Measurements from ENCODE around the gene RFLNA. TPM values are rescaled to one million over a fixed set of nuclear protein-coding genes. Genes with fewer than 3 reads are reported as not detected.

RFLNA gene
- total and polyA plus RNA-seq, 9 donors: 3.3 to 11.1 (median 7.4) TPM

DNA sequence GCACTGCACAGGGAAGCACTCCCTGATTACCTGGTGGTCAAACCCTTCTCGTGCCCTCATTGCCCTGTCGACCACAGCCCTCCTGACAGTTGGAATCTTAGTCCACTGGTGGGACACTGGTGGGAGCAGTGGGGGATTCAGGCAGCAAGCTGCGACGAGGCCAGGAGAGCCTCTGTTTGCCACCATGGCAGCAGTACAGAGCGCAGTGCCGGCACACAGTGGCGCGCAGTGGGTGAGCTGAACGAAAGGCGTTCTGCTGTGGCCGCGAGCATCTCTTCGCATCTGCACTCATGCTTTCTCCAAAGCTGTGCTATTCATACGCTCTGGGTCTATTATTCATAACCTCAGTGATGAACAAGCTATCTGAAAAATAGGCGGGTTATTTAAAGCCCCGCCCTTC lies 14.3 kb downstream of the RFLNA start:
- Histone ChIP-seq H3K36me3 (ENCODE audit: control insufficient read depth, insufficient read depth, low read length) (no peaks in the 10 kb centered on the region), H3K9me3 (replicated peaks; ENCODE audit: control insufficient read depth, low read depth, low read length) (no peaks in the 10 kb centered on the region), H3K4me3 (ENCODE audit: low read length) (no peak overlapping the region), H3K27ac (ENCODE audit: low read length) (no peak overlapping the region), H3K27me3 (ENCODE audit: control insufficient read depth, insufficient read depth, low read length) (no peaks in the 10 kb centered on the region), H3K4me1 (ENCODE audit: control insufficient read depth, insufficient read depth, low read length) (no peaks in the 10 kb centered on the region)
- 88% methylated on average over 16 of the region's 16 CpGs for WGBS (ENCODE audit: insufficient coverage)
- no peak for DNase-seq

DNA sequence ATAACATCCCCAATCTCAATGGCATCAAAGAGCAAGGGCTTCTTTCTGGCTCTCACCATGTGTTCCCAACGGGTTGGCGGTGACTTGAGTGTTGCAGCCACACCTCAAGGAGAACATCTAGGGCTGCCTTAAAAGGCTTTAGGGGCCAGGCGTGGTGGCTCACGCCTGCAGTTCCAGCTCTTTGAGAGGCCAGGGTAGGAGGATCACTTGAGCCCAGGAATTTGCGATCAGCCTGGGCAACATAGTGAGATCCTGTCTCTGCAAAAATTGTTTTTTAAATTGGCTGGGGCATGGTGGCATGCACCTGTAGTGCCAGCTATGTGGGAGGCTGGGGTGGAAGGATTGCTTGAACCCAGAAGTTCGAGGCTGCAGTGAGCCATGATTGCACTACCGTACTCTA lies 14.9 kb downstream of the RFLNA start:
- Histone ChIP-seq H3K27ac (ENCODE audit: low read length) (no peak overlapping the region), H3K27me3 (ENCODE audit: control insufficient read depth, insufficient read depth, low read length) (no peaks in the 10 kb centered on the region), H3K9me3 (replicated peaks; ENCODE audit: control insufficient read depth, low read depth, low read length) (no peaks in the 10 kb centered on the region), H3K36me3 (ENCODE audit: control insufficient read depth, insufficient read depth, low read length) (no peaks in the 10 kb centered on the region), H3K4me1 (ENCODE audit: control insufficient read depth, insufficient read depth, low read length) (no peaks in the 10 kb centered on the region), H3K4me3 (ENCODE audit: low read length) (no peak overlapping the region)
- 97% methylated on average over 5 of the region's 7 CpGs for WGBS (ENCODE audit: insufficient coverage)
- DNase-seq: no peak

DNA sequence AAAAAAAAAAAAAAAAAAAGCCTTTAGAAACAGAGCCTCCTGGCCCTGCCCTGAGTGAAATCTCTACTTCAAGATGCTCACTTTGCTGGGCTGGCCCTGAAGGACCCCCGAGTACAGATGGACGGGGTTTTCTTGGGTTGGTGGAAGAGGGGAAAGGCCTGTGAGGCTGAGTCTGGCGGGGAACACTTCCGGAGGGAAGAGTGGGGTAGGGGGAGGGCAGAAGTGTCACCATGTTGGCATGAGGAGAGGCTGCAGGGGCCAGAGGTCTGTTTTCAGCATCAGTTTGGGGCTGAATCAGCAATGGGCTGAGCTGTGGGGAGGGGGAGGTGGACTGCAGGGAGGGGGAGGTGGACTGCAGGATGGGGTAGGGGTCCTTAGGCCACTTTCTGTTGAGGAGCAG lies 15.3 kb downstream of the RFLNA start:
- Histone ChIP-seq H3K9me3 (replicated peaks; ENCODE audit: control insufficient read depth, low read depth, low read length) (no peaks in the 10 kb centered on the region), H3K36me3 (ENCODE audit: control insufficient read depth, insufficient read depth, low read length) (no peaks in the 10 kb centered on the region), H3K27me3 (ENCODE audit: control insufficient read depth, insufficient read depth, low read length) (no peaks in the 10 kb centered on the region), H3K27ac (ENCODE audit: low read length) (no peak overlapping the region), H3K4me1 (ENCODE audit: control insufficient read depth, insufficient read depth, low read length) (no peaks in the 10 kb centered on the region), H3K4me3 (ENCODE audit: low read length) (no peak overlapping the region)
- 86% methylated on average over 3 of the region's 4 CpGs for WGBS (ENCODE audit: insufficient coverage)
- no peak for DNase-seq

DNA sequence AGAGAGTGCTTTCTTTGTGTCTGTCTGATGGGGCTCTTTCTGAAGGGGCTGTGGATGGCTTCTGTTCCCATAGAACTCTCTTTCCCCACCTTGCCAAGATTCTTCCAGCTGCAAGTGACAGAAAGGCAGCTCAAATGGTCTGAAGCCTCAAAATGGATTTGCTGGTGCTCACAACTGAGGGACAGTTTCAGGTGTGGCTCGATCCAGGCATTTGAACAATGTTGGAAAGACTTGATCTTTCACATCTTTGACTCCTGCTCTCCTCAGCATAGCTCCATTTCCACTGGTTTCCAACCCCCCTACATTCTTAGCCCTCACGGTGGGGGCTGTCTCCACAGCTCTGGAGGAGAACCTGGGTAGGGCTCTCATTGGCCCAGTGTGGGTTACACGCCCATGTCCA lies 15.9 kb downstream of the RFLNA start:
- Histone ChIP-seq H3K36me3 (ENCODE audit: control insufficient read depth, insufficient read depth, low read length) (no peaks in the 10 kb centered on the region), H3K9me3 (replicated peaks; ENCODE audit: control insufficient read depth, low read depth, low read length) (no peaks in the 10 kb centered on the region), H3K4me3 (ENCODE audit: low read length) (no peak overlapping the region), H3K4me1 (ENCODE audit: control insufficient read depth, insufficient read depth, low read length) (no peaks in the 10 kb centered on the region), H3K27ac (ENCODE audit: low read length) (no peak overlapping the region), H3K27me3 (ENCODE audit: control insufficient read depth, insufficient read depth, low read length) (no peaks in the 10 kb centered on the region)
- 76% methylated on average over 3 of the region's 3 CpGs for WGBS (ENCODE audit: insufficient coverage)
- DNase-seq: no peak

DNA sequence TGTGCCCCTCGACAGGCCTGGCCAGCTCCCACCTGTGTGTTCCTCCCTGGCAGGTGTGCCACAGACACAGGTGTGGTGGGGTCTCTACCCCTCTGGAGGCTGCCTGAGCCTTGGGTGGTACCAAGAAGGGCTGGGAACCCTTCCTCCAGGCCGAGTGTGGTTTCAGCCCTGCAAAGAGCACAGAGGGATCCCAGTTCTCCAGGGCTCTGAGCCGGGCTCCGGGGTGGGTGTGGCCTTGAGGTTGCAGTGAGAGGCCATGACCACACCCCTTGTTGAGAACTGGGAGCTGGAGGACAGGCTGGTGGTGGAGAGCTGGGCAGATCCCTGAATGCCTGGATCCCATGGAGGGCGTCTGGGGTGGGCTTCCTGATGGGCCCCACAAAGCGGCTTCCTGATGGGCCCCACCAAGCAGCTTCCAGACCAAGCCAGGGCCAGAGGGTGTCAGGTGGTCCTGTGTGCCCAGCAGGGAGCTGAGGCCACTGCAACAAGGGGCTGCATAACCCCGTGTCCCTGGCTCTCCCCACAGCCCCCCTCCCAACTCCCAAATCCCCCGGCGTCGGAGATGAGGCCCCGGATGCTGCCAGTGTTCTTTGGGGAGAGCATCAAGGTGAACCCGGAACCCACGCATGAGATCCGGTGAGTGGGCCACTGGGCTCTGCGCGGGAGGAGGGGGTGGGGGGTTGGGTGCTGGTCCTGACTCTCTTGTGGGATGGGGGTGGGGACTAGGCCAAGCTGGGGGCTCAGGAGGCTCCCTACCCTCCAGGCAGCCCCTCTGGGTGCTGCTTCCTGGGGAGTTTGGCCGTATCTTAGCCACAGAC lies 16.6 kb downstream of the RFLNA start:
- DNase-seq: no peak
- Histone ChIP-seq H3K9me3 (replicated peaks; ENCODE audit: control insufficient read depth, low read depth, low read length) (no peaks in the 10 kb centered on the region), H3K27ac (ENCODE audit: low read length) (no peak overlapping the region), H3K36me3 (ENCODE audit: control insufficient read depth, insufficient read depth, low read length) (no peaks in the 10 kb centered on the region), H3K4me3 (ENCODE audit: low read length) (no peak overlapping the region), H3K27me3 (ENCODE audit: control insufficient read depth, insufficient read depth, low read length) (no peaks in the 10 kb centered on the region), H3K4me1 (ENCODE audit: control insufficient read depth, insufficient read depth, low read length) (no peaks in the 10 kb centered on the region)
- 62% methylated on average over 9 of the region's 17 CpGs for WGBS (ENCODE audit: insufficient coverage)

DNA sequence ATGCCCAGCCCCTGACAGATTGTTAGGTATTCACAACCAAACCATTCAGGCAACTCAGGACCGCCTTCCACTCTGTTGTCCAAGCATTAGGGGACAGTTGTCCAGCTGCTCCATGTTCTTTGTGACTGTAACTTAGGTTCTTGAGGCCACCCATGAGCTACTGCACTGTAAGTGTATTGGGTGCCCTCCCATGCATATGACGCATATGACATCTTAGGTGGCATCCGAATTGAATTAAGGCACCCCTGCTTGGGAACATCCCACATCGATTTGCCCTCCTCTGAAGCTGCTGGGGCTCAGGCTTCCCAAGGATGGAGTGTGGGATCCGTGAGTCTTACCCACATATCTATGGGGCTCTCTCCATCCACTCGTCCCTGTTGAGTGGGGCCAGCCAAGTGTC lies 17.7 kb downstream of the RFLNA start:
- 100% methylated on average over 2 of the region's 6 CpGs for WGBS (ENCODE audit: insufficient coverage)
- Histone ChIP-seq H3K4me3 (ENCODE audit: low read length) (no peak overlapping the region), H3K9me3 (replicated peaks; ENCODE audit: control insufficient read depth, low read depth, low read length) (no peaks in the 10 kb centered on the region), H3K4me1 (ENCODE audit: control insufficient read depth, insufficient read depth, low read length) (no peaks in the 10 kb centered on the region), H3K27me3 (ENCODE audit: control insufficient read depth, insufficient read depth, low read length) (no peaks in the 10 kb centered on the region), H3K27ac (ENCODE audit: low read length) (no peak overlapping the region), H3K36me3 (ENCODE audit: control insufficient read depth, insufficient read depth, low read length) (no peaks in the 10 kb centered on the region)
- DNase-seq: no peak

DNA sequence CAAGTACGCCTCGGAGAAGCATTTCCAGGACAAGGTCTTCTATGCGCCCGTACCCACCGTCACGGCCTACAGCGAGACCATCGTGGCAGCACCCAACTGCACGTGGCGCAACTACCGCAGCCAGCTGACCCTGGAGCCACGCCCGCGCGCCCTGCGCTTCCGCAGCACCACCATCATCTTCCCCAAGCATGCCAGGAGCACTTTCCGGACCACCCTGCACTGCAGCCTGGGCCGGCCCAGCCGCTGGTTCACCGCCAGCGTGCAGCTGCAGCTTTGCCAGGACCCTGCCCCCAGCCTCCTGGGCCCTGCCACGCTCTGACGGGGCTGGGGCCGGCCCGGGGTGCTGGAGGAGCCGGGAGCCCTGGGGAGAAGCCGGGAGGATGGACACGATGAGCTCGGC lies 19.3 kb downstream of the RFLNA start:
- Histone ChIP-seq H3K27me3 (ENCODE audit: control insufficient read depth, insufficient read depth, low read length) (peaks cover 8% of the 10 kb centered on the region), H3K4me1 (ENCODE audit: control insufficient read depth, insufficient read depth, low read length) (no peaks in the 10 kb centered on the region), H3K36me3 (ENCODE audit: control insufficient read depth, insufficient read depth, low read length) (no peaks in the 10 kb centered on the region), H3K9me3 (replicated peaks; ENCODE audit: control insufficient read depth, low read depth, low read length) (no peaks in the 10 kb centered on the region), H3K27ac (ENCODE audit: low read length) (no peak overlapping the region), H3K4me3 (ENCODE audit: low read length) (no peak overlapping the region)
- 90% methylated on average over 30 of the region's 30 CpGs for WGBS (ENCODE audit: insufficient coverage)
- DNase-seq: no peak

DNA sequence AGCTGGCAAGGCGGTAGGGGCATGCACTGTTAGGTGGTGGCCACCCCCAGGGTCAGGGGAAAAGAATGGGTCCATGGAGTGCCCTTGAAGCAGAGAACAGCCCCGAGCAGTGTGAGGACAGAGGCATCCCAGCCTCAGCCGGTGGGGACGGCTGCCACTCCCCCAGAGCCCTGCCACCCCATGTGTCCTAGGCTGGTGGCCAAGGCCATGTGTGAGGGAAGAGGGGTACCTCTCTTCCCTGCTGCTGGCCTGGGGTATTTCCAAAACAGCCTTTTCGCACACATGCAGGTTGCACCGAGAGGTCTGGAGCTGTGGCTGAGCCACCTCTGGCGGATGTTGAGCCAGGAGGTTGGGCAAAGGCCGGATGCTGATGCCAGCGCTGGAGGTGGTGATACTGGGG lies 19.9 kb downstream of the RFLNA start:
- DNase-seq: no peak
- H3K36me3 ChIP-seq (ENCODE audit: control insufficient read depth, insufficient read depth, low read length): no peaks in the 10 kb centered on the region
- H3K4me1 ChIP-seq (ENCODE audit: control insufficient read depth, insufficient read depth, low read length): no peaks in the 10 kb centered on the region
- H3K27ac ChIP-seq (ENCODE audit: low read length): no peak overlapping the region
- H3K27me3 ChIP-seq (ENCODE audit: control insufficient read depth, insufficient read depth, low read length): peaks cover 8% of the 10 kb centered on the region
- 73% methylated on average over 5 of the region's 9 CpGs for WGBS (ENCODE audit: insufficient coverage)
- no peaks in the 10 kb centered on the region for H3K9me3 ChIP-seq (replicated peaks; ENCODE audit: control insufficient read depth, low read depth, low read length)
- H3K4me3 ChIP-seq (ENCODE audit: low read length): no peak overlapping the region

DNA sequence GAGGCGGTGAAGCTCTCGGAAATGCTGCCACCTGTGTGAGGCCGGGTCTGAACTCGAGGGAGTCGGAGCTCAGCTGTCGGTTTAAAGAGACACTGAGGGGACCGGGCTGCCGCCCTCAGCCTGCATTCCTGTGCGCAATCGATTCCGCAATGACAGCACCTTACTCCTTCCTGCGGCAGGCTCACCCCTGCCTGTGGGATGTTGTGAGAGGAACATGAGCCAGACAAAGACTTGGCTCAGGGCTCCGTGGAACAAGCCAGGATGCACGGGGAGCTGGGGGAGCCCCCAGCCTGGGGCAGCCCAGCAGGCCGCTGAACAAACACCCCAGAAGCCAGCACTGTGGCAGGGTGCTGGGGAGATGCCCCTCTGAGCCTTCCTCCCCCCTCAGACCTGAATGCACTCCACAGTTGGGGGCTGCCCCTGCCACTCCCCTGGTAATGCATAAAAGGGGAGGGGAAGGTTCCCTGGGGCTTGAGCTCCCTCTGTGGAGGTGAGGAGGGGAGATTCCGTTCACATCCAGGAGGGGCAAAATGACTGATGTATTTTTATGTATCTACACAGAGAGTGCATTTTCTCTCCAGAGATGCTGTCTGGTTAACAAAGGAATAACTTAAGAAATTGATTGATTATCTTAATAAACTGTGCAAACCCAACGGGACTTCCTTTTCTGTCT lies 20.6 kb downstream of the RFLNA start:
- Histone ChIP-seq H3K9me3 (replicated peaks; ENCODE audit: control insufficient read depth, low read depth, low read length) (no peaks in the 10 kb centered on the region), H3K4me3 (ENCODE audit: low read length) (no peak overlapping the region), H3K36me3 (ENCODE audit: control insufficient read depth, insufficient read depth, low read length) (no peaks in the 10 kb centered on the region), H3K27ac (ENCODE audit: low read length) (no peak overlapping the region), H3K27me3 (ENCODE audit: control insufficient read depth, insufficient read depth, low read length) (peaks cover 8% of the 10 kb centered on the region), H3K4me1 (ENCODE audit: control insufficient read depth, insufficient read depth, low read length) (no peaks in the 10 kb centered on the region)
- DNase-seq: no peak
- WGBS (ENCODE audit: insufficient coverage): 69% methylated on average over 11 of the region's 17 CpGs

DNA sequence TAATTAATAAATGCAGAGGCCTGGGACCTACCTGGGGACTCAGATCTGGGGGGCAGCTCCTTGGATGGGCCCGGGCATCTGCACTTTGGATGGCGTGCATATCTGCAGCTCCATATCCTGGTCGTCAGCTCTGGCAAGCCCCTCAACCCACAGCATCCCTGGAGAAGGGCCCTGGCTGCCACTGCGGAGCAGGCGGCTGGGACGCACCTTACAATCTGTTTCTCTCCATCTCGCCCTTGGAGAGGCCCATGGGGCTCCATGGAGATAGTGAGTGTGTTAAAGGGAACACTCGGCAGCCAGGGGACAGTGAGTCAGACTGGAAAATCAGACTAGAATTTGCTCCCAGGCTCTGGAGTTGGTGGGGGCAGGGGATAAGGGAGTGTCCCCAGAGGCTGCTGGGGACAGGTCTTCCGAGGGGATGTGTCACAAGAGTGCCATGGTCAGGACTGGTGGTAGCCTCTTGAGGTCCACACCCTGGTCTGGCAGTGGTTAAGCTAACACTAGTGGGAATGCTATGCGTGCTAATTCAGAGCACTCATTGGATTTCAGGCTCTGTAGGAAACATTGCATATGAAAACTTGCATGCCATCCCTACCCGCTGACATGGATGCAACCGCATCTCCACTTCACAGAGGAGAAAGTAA lies 21.5 kb downstream of the RFLNA start:
- no peak for DNase-seq
- Histone ChIP-seq H3K27me3 (ENCODE audit: control insufficient read depth, insufficient read depth, low read length) (peaks cover 8% of the 10 kb centered on the region), H3K4me3 (ENCODE audit: low read length) (no peak overlapping the region), H3K27ac (ENCODE audit: low read length) (no peak overlapping the region), H3K36me3 (ENCODE audit: control insufficient read depth, insufficient read depth, low read length) (no peaks in the 10 kb centered on the region), H3K9me3 (replicated peaks; ENCODE audit: control insufficient read depth, low read depth, low read length) (no peaks in the 10 kb centered on the region), H3K4me1 (ENCODE audit: control insufficient read depth, insufficient read depth, low read length) (no peaks in the 10 kb centered on the region)
- WGBS (ENCODE audit: insufficient coverage): 71% methylated on average over 11 of the region's 12 CpGs
